GM18907 (cell line): Measurements from ENCODE around the gene ZNF726.
A peak's percentile ranks its signal among the peaks of the same experiment; 100 is the strongest.
"Not testable (repeated sequence)": the region's sequence is repeated elsewhere in the genome, so short reads cannot be mapped to it uniquely, and the experiment has no call there.

Experiments used
- ATAC-seq: cut with Tn5 transposase; IDR thresholded peaks from one replicate; pipeline ENCODE4 v1.9.1; 2021; ENCODE audit warnings: mild to moderate bottlenecking, moderate library complexity; ENCODE audit not compliant: unreplicated experiment

The ZNF726 gene

GRCh38 chr19:23914402-23915286, at the start of gene ZNF726:
TSS of gene ZNF726 (plus strand) at chr19:23914886. CDS start at chr19:23914995, 109 bp downstream.
- ATAC-seq = peak; percentile 98

- no peak for ATAC-seq
These were observed 46.8 kb upstream of the ZNF726 start for GRCh38 chr19:23867895-23868294.

GRCh38 chr19:23868630-23869029, 46.1 kb upstream of the ZNF726 start:
- ATAC-seq = no peak

- no peak for ATAC-seq
These were observed 42.3 kb upstream of the ZNF726 start for GRCh38 chr19:23872282-23872919.

- no peak for ATAC-seq
These were observed 38.4 kb upstream of the ZNF726 start for GRCh38 chr19:23876261-23876660.

GRCh38 chr19:23876756-23877155, 37.9 kb upstream of the ZNF726 start:
- not testable (repeated sequence) for ATAC-seq

GRCh38 chr19:23882493-23882892, 32.2 kb upstream of the ZNF726 start:
- no peak for ATAC-seq

- ATAC-seq = no peak
These were observed 30.3 kb upstream of the ZNF726 start for GRCh38 chr19:23884363-23884762.

GRCh38 chr19:23887642-23888041, 27.0 kb upstream of the ZNF726 start:
- no peak for ATAC-seq

GRCh38 chr19:23896096-23896495, 18.6 kb upstream of the ZNF726 start:
- ATAC-seq = not testable (repeated sequence)

GRCh38 chr19:23896912-23897311, 17.8 kb upstream of the ZNF726 start:
- ATAC-seq = no peak

GRCh38 chr19:23901360-23901759, 13.3 kb upstream of the ZNF726 start:
- no peak for ATAC-seq

GRCh38 chr19:23904406-23904805, 10.3 kb upstream of the ZNF726 start:
- ATAC-seq = no peak

- no peak for ATAC-seq
These were observed 8.9 kb upstream of the ZNF726 start for GRCh38 chr19:23905771-23906170.

- ATAC-seq = no peak
These were observed 7.9 kb upstream of the ZNF726 start for GRCh38 chr19:23906835-23907234.

- no peak for ATAC-seq
These were observed 6.5 kb upstream of the ZNF726 start for GRCh38 chr19:23908165-23908564.

GRCh38 chr19:23909222-23909621, 5.5 kb upstream of the ZNF726 start:
- ATAC-seq = no peak

- no peak for ATAC-seq
These were observed 755 bp upstream of the ZNF726 start for GRCh38 chr19:23913931-23914330.

- ATAC-seq = no peak
These were observed 2.3 kb downstream of the ZNF726 start for GRCh38 chr19:23916991-23917390.

- no peak for ATAC-seq
These were observed 3.2 kb downstream of the ZNF726 start for GRCh38 chr19:23917856-23918255.

- no peak for ATAC-seq
These were observed 10.6 kb downstream of the ZNF726 start for GRCh38 chr19:23925285-23925684.

- no peak for ATAC-seq
These were observed 18.2 kb downstream of the ZNF726 start for GRCh38 chr19:23932878-23933277.
